Right lobe of liver (tissue), 4 donors: ENCODE results near the gene MOBP.

Experiments used
- POLR2A ChIP-seq: fragments of 450-650 bp; IDR thresholded peaks from one replicate; pipeline ENCODE4 v1.6.1; 2017; ENCODE audit warnings: antibody characterized with exemption, mild to moderate bottlenecking
- TF ChIP-seq, protein P1 (sequence below), 4 donors: fragments of 200-600 bp in 3 of 4; fragments of 450-650 bp in 1 of 4; IDR thresholded peaks; one replicate each; pipeline versions ENCODE4 v1.5.1 to v1.8.0; 2016 to 2022; ENCODE audit warnings: antibody characterized with exemption in 4 of 4, mild to moderate bottlenecking in 2 of 4
- donor health status: DM: no; HTN: no; CAD: no.
- donor health status: DM: no; HTN: no; CAD: no.
- donor health status: DM: no; HTN: yes; CAD: no.

DNA sequence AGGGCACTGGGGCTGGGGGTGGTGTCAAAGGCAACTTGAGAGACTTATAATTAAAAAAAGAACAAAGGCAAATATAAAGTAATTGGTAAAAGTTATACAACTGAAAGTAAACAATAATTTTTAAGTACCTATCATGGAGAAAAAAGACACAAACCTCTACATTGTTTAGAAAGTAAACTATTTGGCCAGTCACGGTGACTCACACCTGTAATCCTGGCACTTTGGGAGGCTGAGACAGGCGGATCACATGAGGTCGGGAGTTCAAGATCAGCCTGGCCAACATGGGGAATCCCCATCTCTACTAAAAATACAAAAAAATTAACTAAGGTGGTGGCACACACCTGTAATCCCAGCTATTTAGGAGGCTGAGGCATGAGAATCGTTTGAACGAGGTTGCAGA, 35.1 kb upstream of the MOBP start:
- TF ChIP-seq, protein P1, sequence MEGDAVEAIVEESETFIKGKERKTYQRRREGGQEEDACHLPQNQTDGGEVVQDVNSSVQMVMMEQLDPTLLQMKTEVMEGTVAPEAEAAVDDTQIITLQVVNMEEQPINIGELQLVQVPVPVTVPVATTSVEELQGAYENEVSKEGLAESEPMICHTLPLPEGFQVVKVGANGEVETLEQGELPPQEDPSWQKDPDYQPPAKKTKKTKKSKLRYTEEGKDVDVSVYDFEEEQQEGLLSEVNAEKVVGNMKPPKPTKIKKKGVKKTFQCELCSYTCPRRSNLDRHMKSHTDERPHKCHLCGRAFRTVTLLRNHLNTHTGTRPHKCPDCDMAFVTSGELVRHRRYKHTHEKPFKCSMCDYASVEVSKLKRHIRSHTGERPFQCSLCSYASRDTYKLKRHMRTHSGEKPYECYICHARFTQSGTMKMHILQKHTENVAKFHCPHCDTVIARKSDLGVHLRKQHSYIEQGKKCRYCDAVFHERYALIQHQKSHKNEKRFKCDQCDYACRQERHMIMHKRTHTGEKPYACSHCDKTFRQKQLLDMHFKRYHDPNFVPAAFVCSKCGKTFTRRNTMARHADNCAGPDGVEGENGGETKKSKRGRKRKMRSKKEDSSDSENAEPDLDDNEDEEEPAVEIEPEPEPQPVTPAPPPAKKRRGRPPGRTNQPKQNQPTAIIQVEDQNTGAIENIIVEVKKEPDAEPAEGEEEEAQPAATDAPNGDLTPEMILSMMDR (IDR thresholded peaks at IDR 0.05), result no peak
- TF ChIP-seq POLR2A, result no peak
